ENCODE data around the gene CNTNAP2. TPM values are rescaled to one million over a fixed set of nuclear protein-coding genes. Genes with fewer than 3 reads are reported as not detected.

Gene CNTNAP2
- total and polyA plus RNA-seq, 2 of the 4 experiments (the other 2 are of a cell fraction) = not detected

DNA sequence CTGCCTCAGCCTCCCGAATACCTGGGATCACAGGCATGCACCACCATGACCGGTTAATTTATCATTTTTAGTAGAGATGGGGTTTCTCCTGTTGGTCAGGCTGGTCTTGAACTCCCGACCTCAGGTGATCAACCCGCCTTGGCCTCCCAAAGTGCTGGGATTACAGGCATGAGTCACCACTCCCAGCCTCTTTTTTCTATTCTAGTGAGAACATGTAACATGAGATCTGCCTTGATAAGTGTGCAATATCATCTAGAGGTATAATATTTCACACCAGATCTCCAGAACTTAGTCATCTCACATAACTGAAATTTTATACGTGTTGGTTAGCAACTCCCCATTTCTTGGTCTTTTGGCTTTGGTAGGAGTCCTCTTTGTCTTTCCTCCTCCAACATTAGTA lies 656.9 kb downstream of the CNTNAP2 start:
- Histone ChIP-seq H2AK5ac (ENCODE audit: low read depth, low read length) (no peak overlapping the region), H3K18ac (ENCODE audit: low read depth, low read length) (no peak overlapping the region), H4K20me1 (ENCODE audit: insufficient read depth, low read length) (no peaks in the 10 kb centered on the region), H2BK20ac (ENCODE audit: low read depth, low read length) (no peak overlapping the region), H3K9ac (ENCODE audit: low read depth, low read length) (no peak overlapping the region), H3K4me2 (ENCODE audit: low read depth, low read length) (no peak overlapping the region), H3K4me3 (ENCODE audit: insufficient read depth, low read depth, low read length) (no peak overlapping the region), H4K5ac (ENCODE audit: low read depth, low read length) (no peak overlapping the region), H3K9me3 (ENCODE audit: control insufficient read depth, insufficient read depth, low read length) (peaks cover 7% of the 10 kb centered on the region; the same call in 1 of the 2 replicates), H2AK9ac (replicated peaks; ENCODE audit: low read depth, low read length, poor library complexity) (no peak overlapping the region), H3K14ac (replicated peaks; ENCODE audit: low read depth, low read length) (no peak overlapping the region), H2BK15ac (ENCODE audit: low read depth, low read length) (no peak overlapping the region), H3K36me3 (ENCODE audit: control insufficient read depth, insufficient read depth, low read length) (no peaks in the 10 kb centered on the region), H3K4me1 (ENCODE audit: control insufficient read depth, insufficient read depth, low read length) (no peaks in the 10 kb centered on the region), H2BK5ac (ENCODE audit: low read depth, low read length, poor library complexity, severe bottlenecking) (no peak overlapping the region), H4K8ac (ENCODE audit: low read depth in 2 of 2, low read length in 2 of 2) (no peak overlapping the region), H3K27ac (ENCODE audit: insufficient read depth, low read length) (no peak overlapping the region), H3K9me1 (ENCODE audit: insufficient read depth, low read length) (no peaks in the 10 kb centered on the region), H3K23ac (ENCODE audit: low read depth, low read length) (no peak overlapping the region), H3K27me3 (ENCODE audit: control insufficient read depth, insufficient read depth, low read length) (no peaks in the 10 kb centered on the region), H3K56ac (ENCODE audit: extremely low read depth, insufficient read depth, low read length) (no peak overlapping the region), H3K79me1 (ENCODE audit: low read depth in 1 of 2, low read length in 2 of 2) (no peaks in the 10 kb centered on the region), H2AFZ (replicated peaks; ENCODE audit: low read length, poor library complexity) (no peak overlapping the region), H4K91ac (ENCODE audit: insufficient read depth, low read depth, low read length) (no peak overlapping the region), H3K4ac (ENCODE audit: low read depth, low read length) (no peak overlapping the region), H2BK120ac (ENCODE audit: low read depth, low read length) (no peak overlapping the region)
- no peak for ATAC-seq (ENCODE audit: low read depth)
- dilution Hi-C loops (cut with HindIII; ENCODE audit: low sequenced_read_pairs, unreplicated experiment) (no loop called here), intact Hi-C loops (cut with micrococcal nuclease) (no loop called here), in situ Hi-C loops (cut with MboI; ENCODE audit: low sequenced_read_pairs) (no loop called here)
- WGBS, 2 experiments (ENCODE audit: extremely low coverage in 2 of 2, insufficient read length in 1 of 2) = no CpG with 5 or more reads among the region's 5 CpGs
- no TSS peak for BruUV-seq (replicated peaks)
- CTCF ChIA-PET = no interaction called here
- TF ChIP-seq, protein P1, sequence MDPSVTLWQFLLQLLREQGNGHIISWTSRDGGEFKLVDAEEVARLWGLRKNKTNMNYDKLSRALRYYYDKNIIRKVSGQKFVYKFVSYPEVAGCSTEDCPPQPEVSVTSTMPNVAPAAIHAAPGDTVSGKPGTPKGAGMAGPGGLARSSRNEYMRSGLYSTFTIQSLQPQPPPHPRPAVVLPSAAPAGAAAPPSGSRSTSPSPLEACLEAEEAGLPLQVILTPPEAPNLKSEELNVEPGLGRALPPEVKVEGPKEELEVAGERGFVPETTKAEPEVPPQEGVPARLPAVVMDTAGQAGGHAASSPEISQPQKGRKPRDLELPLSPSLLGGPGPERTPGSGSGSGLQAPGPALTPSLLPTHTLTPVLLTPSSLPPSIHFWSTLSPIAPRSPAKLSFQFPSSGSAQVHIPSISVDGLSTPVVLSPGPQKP (IDR thresholded peaks at IDR 0.05; ENCODE audit: borderline replicate concordance, low read depth, low read length) = no peak
- TF ChIP-seq FOS (IDR thresholded peaks at IDR 0.05; ENCODE audit: low read depth, low read length) (no peak), MAZ (IDR thresholded peaks at IDR 0.05; ENCODE audit: borderline replicate concordance, low read depth, low read length) (no peak), RFX5 (IDR thresholded peaks at IDR 0.05; ENCODE audit: low read depth, low read length) (no peak), RAD21 (IDR thresholded peaks at IDR 0.05; ENCODE audit: low read length) (no peak), RCOR1 (IDR thresholded peaks at IDR 0.05; ENCODE audit: insufficient replicate concordance, low read length) (no peak), CHD1 (IDR thresholded peaks at IDR 0.05; ENCODE audit: low read depth, low read length) (no peak)
- TF ChIP-seq, protein P2, sequence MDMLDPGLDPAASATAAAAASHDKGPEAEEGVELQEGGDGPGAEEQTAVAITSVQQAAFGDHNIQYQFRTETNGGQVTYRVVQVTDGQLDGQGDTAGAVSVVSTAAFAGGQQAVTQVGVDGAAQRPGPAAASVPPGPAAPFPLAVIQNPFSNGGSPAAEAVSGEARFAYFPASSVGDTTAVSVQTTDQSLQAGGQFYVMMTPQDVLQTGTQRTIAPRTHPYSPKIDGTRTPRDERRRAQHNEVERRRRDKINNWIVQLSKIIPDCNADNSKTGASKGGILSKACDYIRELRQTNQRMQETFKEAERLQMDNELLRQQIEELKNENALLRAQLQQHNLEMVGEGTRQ (IDR thresholded peaks at IDR 0.05; ENCODE audit: low read depth, low read length) = no peak
- TF ChIP-seq, protein P3, sequence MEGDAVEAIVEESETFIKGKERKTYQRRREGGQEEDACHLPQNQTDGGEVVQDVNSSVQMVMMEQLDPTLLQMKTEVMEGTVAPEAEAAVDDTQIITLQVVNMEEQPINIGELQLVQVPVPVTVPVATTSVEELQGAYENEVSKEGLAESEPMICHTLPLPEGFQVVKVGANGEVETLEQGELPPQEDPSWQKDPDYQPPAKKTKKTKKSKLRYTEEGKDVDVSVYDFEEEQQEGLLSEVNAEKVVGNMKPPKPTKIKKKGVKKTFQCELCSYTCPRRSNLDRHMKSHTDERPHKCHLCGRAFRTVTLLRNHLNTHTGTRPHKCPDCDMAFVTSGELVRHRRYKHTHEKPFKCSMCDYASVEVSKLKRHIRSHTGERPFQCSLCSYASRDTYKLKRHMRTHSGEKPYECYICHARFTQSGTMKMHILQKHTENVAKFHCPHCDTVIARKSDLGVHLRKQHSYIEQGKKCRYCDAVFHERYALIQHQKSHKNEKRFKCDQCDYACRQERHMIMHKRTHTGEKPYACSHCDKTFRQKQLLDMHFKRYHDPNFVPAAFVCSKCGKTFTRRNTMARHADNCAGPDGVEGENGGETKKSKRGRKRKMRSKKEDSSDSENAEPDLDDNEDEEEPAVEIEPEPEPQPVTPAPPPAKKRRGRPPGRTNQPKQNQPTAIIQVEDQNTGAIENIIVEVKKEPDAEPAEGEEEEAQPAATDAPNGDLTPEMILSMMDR (conservative IDR thresholded peaks at IDR 0.05; ENCODE audit: low read depth, low read length) = no peak
- DNase-seq = no peak
- POLR2A ChIA-PET (ENCODE audit: unreplicated experiment) = no interaction called here
